GM19240 (cell line): Measurements from ENCODE around the gene CLINT1.

Experiments used
- DNase-seq: peaks from one replicate; pipeline ENCODE4 v3.0.0; 2011; ENCODE audit warnings: low spot score; ENCODE audit not compliant: insufficient read length

CLINT1 gene

GRCh38 chr5:157820593-157821252, 38.2 kb downstream of the CLINT1 start:
- no peak for DNase-seq

- no peak for DNase-seq
Observed at GRCh38 chr5:157819502-157820115, 39.3 kb downstream of the CLINT1 start.

GRCh38 chr5:157818368-157818767, 40.6 kb downstream of the CLINT1 start:
- DNase-seq, result no peak

GRCh38 chr5:157817928-157818327, 41.0 kb downstream of the CLINT1 start:
- no peak for DNase-seq

- no peak for DNase-seq
Observed at GRCh38 chr5:157817387-157817702, 41.6 kb downstream of the CLINT1 start.

- DNase-seq, result no peak
Observed at GRCh38 chr5:157816682-157817386, 42.1 kb downstream of the CLINT1 start.

GRCh38 chr5:157812086-157812485, 46.9 kb downstream of the CLINT1 start:
- DNase-seq, result no peak

GRCh38 chr5:157808043-157808442, 50.9 kb downstream of the CLINT1 start:
- no peak for DNase-seq

- DNase-seq, result no peak
Observed at GRCh38 chr5:157802736-157803135, 56.2 kb downstream of the CLINT1 start.

GRCh38 chr5:157800137-157800536, 58.8 kb downstream of the CLINT1 start:
- no peak for DNase-seq

GRCh38 chr5:157799578-157799977, 59.4 kb downstream of the CLINT1 start:
- no peak for DNase-seq

- DNase-seq, result no peak
Observed at GRCh38 chr5:157793301-157793700, 65.6 kb downstream of the CLINT1 start.

- no peak for DNase-seq
Observed at GRCh38 chr5:157785801-157786200, 73.1 kb downstream of the CLINT1 start.

- no peak for DNase-seq
Observed at GRCh38 chr5:157779221-157779620, 79.7 kb downstream of the CLINT1 start.

GRCh38 chr5:157778121-157778805, 80.7 kb downstream of the CLINT1 start:
- DNase-seq, result no peak

GRCh38 chr5:157772127-157772526, 86.8 kb downstream of the CLINT1 start:
- DNase-seq, result no peak

GRCh38 chr5:157770665-157771064, 88.3 kb downstream of the CLINT1 start:
- DNase-seq, result no peak

- no peak for DNase-seq
Observed at GRCh38 chr5:157767689-157768088, 91.3 kb downstream of the CLINT1 start.

GRCh38 chr5:157766902-157767301, 92.0 kb downstream of the CLINT1 start:
- DNase-seq, result no peak

- DNase-seq, result no peak
Observed at GRCh38 chr5:157766442-157766841, 92.5 kb downstream of the CLINT1 start.

- no peak for DNase-seq
Observed at GRCh38 chr5:157764531-157764930, 94.4 kb downstream of the CLINT1 start.
